NCI-H748 treated with DMSO at 0.1 percent for 48 hours (cell line): ENCODE results near the gene CCDC97.

Experiments
- DNase-seq: peaks from one replicate; lab custom pipeline; 2025; lab: John Stamatoyannopoulos, UW

CCDC97 gene

DNA sequence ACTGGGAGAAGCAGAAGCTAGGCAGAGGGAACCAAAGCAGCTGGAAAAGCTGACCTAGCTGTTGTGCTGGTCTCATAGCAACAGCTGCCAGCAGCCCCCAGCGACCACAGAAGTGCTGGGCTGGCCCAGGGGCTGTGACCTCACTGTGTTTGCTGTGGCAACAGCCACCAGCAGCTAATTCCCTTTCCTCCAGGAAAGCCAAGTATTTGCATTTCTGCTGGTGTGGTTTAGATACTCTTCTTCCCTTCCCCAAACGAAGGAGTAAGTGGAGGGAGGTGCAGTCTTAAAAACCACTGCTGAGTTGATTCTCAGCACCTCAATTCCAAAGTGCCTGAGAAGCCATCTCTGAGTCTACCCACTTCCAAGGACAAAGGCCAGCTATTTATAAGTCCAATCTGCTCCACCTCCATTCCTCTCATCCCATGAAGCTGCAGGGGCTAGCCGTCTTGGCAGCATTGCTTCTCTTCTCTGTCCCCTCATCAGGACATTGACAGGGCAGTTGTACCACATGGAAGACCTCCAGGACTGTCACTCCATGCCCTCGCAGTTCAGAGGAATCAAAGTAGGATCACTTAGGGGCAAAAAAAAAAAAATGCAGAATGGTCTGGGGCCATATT is 11.5 kb upstream of the CCDC97 start:
- no peak for DNase-seq

GRCh38 chr19:41299046-41299754 is 10.8 kb upstream of the CCDC97 start:
- DNase-seq: no peak

DNA sequence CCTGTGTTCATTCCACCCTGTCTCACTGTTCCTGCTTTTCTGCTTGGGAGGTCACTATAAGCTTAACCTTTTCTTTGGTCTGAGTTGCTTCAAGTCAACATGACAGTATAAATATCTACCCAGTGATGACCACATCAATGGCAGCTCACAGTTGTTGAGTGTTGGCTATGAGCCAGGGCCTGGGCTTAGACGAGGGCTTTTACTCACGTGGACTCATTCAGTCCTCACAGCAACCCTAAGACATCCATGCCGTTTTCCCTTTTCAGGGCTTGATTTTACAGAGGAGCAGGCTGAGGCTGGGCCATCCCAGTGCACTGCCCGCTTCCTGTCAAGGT is 10.2 kb upstream of the CCDC97 start:
- no peak for DNase-seq

DNA sequence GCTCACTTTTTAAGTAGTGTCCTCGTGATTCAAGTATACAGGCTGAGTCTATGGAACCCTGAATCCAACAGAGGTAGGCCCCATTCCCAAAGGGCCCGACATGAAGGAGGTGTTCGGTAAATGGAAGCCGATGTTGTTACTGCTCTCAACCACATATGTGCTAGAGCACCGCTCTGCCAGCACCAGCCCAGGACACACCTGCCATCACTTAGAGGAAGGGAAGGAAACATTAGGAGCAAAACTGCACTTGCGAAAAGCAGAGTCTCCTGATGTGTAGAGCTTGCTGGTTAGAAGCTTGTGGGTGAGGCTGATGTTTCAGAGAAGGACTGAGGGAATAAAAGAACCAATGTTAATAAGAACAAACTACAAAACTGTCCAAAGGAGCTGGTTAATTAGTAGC is 9.4 kb upstream of the CCDC97 start:
- DNase-seq: no peak

DNA sequence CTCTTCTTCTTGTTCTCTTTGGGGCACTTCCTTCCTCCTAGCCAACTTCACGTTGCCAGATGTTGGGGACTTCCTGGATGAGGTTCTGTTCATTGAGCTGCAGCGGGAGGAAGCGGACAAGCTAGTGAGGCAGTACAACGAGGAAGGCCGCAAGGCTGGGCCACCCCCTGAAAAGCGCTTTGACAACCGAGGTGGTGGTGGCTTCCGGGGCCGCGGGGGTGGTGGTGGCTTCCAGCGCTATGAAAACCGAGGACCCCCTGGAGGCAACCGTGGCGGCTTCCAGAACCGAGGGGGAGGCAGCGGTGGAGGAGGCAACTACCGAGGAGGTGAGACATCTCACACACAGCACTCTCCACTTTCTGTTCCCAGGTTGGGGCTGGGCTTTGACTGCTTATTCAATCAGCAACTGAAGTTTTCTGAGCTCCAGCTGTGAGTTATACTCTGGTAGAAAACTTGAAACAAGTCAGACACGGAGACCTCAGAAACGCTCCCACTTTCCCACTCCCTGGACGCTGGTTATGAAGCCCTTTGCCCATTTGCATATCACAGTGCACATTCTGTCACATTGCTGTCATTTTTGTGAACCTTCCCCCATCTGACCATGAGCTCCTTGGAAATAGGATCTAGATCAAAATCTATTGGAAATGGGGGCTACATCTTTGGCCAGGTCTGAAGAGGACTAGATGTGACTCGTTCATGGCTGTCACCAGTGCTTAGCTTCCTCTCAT is 7.2 kb upstream of the CCDC97 start:
- no peak for DNase-seq

GRCh38 chr19:41303954-41304353 is 6.0 kb upstream of the CCDC97 start:
- no peak for DNase-seq

DNA sequence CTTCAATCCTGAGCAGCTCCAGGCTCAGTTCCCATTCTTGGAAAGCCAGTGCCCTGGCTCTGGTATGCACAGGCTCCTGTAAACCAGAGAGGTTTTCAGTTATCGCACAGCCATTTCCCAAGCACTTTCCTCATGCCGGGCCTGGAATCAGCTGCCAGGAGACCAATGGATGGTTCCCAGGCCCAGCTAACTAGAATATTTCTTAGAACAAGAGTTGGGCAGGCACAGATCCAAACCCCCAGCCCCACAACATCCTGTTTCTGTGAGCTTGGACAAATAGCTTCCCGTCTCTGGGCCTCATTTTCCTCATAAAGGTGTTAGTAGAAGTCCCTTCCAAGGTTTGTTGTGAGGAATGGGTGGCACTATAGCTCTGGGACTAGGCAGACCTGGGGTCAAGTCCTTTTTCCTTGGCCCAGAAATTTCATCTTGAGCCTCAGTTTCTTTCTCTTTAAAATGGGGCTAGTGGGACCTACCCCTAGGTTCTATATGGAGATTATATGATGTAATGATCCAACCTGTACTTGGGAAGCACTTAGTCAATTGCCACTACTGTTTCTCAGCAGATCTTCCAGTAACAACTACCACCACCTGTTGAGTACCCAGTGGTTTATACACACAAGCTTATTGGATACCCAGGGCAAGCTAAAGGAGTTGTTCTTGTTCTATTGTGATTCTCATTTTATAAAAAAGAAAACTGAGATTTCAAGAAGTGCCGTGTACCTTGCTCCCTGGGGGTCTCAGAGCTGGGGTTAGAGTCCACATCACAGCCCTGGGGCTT is 5.1 kb upstream of the CCDC97 start:
- no peak for DNase-seq

DNA sequence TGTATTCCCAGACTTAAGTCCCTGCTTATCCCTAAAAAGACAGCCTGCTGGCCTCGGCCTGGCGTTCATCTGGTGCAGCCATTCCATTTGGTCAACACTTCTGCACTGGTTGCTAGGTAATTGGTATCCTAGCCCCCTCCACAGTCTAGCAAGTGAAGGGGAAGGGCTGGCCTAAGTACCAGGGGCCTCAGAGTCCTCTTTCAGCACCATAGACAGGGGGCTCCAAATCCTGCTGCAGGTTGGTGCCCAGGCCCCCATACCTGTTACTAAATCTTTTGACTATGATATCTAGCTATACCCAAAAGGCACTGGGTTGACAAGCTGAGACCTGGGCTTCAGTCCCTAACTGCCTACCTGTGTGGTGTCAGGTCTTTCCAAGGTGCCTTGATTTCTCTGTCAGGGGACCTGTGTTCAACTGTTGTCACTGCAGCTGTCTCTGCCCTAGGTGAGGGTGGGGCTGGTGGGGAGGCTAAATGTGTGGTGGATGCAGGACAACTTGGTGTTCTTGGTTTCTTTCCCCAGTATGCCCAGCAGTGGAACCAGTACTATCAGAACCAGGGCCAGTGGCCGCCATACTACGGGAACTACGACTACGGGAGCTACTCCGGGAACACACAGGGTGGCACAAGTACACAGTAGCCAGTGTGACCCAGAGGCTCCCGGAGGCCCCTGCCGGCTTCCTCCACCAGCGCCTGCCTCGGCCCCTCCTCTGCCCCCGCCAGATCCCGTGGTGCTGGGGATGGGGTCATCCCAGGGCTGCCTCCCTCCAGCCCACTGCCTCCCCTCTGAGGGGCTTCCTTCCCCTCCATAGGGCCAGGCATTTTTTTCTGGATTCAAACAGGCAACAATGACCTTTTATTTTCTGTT is 3.8 kb upstream of the CCDC97 start:
- no peak for DNase-seq

GRCh38 chr19:41307090-41307875 is 2.7 kb upstream of the CCDC97 start:
- DNase-seq: no peak

- DNase-seq: no peak
Measured at GRCh38 chr19:41307954-41308449, 2.0 kb upstream of the CCDC97 start.

GRCh38 chr19:41308450-41309179 is 1.4 kb upstream of the CCDC97 start:
- peak; percentile 88 for DNase-seq

- no peak for DNase-seq
Measured at GRCh38 chr19:41309180-41310032, 566 bp upstream of the CCDC97 start.

- DNase-seq: no peak
Measured at GRCh38 chr19:41311072-41311471, 1.1 kb downstream of the CCDC97 start.

GRCh38 chr19:41311613-41312012 is 1.6 kb downstream of the CCDC97 start:
- no peak for DNase-seq

DNA sequence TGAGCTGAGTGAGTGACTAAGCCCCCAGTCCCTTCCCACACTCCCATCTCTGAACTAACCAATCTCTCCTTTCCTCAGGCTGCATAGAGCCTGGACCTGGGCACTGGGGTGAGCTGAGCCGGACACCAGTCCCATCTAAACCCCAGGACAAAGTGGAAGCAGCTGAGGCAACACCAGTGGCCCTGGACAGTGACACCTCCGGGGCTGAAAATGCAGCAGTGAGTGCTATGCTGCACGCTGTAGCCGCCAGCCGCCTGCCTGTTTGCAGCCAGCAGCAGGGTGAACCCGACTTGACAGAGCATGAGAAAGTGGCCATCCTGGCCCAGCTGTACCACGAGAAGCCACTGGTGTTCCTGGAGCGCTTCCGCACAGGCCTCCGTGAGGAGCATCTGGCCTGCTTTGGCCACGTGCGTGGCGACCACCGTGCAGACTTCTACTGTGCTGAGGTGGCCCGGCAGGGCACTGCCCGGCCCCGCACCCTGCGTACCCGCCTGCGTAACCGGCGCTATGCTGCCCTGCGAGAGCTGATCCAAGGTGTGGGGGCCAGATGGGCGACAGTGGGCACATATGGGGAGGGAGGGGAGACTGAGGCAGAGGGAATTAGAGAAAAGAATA is 6.4 kb downstream of the CCDC97 start:
- no peak for DNase-seq

DNA sequence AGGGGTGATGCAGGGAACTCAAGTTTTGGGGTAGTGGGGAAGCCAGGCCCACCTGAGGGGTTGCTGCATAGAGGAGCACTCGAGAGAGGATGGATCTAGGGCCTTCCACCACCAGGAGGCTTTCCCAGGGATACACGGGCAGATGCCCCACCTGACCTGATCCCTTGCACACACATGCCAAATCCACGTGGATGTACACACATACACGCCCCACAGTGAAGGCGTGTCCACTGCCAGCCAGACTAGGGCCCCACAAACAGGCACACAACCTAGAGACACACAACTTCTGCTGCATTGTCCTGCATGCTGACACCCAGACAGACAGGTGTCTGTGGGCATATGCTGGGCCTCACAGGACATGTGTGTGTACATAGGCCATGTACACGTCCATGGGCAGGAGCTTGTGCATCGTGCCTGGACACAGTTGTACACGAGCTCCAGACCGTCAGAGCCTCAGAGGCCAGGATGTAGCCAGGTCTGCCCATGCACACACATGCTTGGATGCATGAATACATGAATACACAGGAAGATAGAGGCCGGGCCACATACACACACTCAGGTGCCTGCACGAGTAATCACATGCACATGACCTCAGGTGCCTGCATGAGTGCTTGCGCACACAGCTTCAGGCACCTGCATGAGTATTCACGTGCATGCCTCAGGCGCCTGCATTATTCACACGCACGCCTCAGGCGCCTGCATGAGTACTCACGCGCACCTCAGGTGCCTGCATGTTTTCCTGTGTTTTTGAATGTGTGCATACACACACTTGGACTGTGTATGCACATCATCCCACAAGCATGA is 8.9 kb downstream of the CCDC97 start:
- no peak for DNase-seq

GRCh38 chr19:41319500-41320184 is 9.7 kb downstream of the CCDC97 start:
- no peak for DNase-seq
